Chondrocyte (in vitro differentiated cells): ENCODE measurements around the gene CNPY1. TPM values are rescaled to one million over a fixed set of nuclear protein-coding genes. Genes with fewer than 3 reads are reported as not detected.

Source experiments
- DNase-seq: peaks from one replicate; pipeline ENCODE4 v3.0.0; 2021; ENCODE audit warnings: mixed read lengths, low spot score
- H3K27ac Mint-ChIP-seq: one replicate; pipeline ENCODE4 v1.8.0; 2021; ENCODE audit warnings: mild to moderate bottlenecking, moderate library complexity, mixed read lengths; ENCODE audit not compliant: unreplicated experiment
- H3K27me3 Mint-ChIP-seq: 2 replicates; pipeline ENCODE4 v1.8.0; 2021; ENCODE audit warnings: low read depth, mixed read lengths
- H3K36me3 Mint-ChIP-seq: 2 replicates; pipeline ENCODE4 v1.8.0; 2021; ENCODE audit warnings: low read depth, mixed read lengths
- H3K4me1 Mint-ChIP-seq: 2 replicates; pipeline ENCODE4 v1.8.0; 2021; ENCODE audit warnings: low read depth, mild to moderate bottlenecking, mixed read lengths
- H3K4me3 Mint-ChIP-seq: one replicate; pipeline ENCODE4 v1.8.0; 2021; ENCODE audit warnings: mild to moderate bottlenecking, moderate library complexity, mixed read lengths; ENCODE audit not compliant: unreplicated experiment
- H3K9me3 Mint-ChIP-seq: 2 replicates; pipeline ENCODE4 v1.8.0; 2021; ENCODE audit warnings: low read depth, mixed read lengths
- total RNA-seq: library from RNA; stranded (reverse); gene quantifications from 3 replicates; pipeline ENCODE4 v1.2.1, GENCODE V29; 2021
- TF ChIP-seq, protein P1 (sequence below): fragments of 200-600 bp; sonication (generic); IDR thresholded peaks from 2 replicates; pipeline ENCODE4 v1.5.0; 2021; ENCODE audit warnings: antibody characterized with exemption, mild to moderate bottlenecking, moderate library complexity

The CNPY1 gene
- total RNA-seq, 1 donor from 2014 or later: not detected

DNA sequence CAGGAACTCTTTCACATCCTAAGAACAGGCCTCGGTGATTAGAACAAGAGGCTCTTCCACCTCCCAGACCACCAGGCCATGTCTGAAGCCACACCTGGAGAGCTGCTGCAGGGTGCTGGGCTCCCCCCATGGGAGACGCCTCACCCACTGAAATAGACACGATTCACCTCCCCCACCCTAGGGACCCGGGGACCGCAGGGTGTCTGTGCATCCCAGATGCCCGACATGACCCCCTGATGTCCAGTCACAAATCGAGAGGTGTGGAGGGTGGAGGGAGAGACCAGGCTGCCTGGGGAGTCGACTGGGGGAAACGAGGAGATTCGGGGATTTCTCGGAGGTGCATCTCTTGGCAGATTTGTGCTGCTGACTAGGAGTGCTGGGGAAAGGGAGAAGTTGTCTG lies 31.0 kb downstream of the CNPY1 start:
- H3K27me3 Mint-ChIP-seq: peaks cover 69% of the 10 kb centered on the region
- no peaks in the 10 kb centered on the region for H3K36me3 Mint-ChIP-seq
- H3K27ac Mint-ChIP-seq: no peak overlapping the region
- no peak for DNase-seq
- no peak overlapping the region for H3K4me3 Mint-ChIP-seq
- H3K9me3 Mint-ChIP-seq: no peaks in the 10 kb centered on the region
- TF ChIP-seq, protein P1, sequence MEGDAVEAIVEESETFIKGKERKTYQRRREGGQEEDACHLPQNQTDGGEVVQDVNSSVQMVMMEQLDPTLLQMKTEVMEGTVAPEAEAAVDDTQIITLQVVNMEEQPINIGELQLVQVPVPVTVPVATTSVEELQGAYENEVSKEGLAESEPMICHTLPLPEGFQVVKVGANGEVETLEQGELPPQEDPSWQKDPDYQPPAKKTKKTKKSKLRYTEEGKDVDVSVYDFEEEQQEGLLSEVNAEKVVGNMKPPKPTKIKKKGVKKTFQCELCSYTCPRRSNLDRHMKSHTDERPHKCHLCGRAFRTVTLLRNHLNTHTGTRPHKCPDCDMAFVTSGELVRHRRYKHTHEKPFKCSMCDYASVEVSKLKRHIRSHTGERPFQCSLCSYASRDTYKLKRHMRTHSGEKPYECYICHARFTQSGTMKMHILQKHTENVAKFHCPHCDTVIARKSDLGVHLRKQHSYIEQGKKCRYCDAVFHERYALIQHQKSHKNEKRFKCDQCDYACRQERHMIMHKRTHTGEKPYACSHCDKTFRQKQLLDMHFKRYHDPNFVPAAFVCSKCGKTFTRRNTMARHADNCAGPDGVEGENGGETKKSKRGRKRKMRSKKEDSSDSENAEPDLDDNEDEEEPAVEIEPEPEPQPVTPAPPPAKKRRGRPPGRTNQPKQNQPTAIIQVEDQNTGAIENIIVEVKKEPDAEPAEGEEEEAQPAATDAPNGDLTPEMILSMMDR: no peak
- peaks cover 1% of the 10 kb centered on the region for H3K4me1 Mint-ChIP-seq

DNA sequence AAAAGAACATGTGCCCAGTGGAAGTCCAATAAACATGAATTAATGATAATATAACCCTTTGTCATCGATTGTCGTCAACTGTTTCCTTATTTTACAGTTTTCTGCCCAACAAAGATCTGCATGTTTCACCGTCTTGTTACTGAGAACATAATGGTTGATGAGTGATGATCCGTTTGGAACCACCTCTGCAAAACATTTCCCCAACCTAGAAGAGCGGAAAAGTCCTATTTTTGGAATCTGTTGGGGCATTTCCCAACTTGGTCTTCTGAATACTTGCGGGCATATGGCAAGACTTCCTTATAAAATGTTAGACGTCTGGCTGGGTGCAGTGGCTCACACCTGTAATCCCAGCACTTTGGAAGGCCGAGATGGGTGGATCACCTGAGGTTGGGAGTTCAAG lies 32.1 kb downstream of the CNPY1 start:
- H3K36me3 Mint-ChIP-seq: peaks cover 3% of the 10 kb centered on the region
- no peaks in the 10 kb centered on the region for H3K9me3 Mint-ChIP-seq
- DNase-seq: no peak
- no peak overlapping the region for H3K27ac Mint-ChIP-seq
- TF ChIP-seq, protein P1: no peak
- no peak overlapping the region for H3K4me3 Mint-ChIP-seq
- peaks cover 68% of the 10 kb centered on the region for H3K27me3 Mint-ChIP-seq
- H3K4me1 Mint-ChIP-seq: peaks cover 7% of the 10 kb centered on the region

DNA sequence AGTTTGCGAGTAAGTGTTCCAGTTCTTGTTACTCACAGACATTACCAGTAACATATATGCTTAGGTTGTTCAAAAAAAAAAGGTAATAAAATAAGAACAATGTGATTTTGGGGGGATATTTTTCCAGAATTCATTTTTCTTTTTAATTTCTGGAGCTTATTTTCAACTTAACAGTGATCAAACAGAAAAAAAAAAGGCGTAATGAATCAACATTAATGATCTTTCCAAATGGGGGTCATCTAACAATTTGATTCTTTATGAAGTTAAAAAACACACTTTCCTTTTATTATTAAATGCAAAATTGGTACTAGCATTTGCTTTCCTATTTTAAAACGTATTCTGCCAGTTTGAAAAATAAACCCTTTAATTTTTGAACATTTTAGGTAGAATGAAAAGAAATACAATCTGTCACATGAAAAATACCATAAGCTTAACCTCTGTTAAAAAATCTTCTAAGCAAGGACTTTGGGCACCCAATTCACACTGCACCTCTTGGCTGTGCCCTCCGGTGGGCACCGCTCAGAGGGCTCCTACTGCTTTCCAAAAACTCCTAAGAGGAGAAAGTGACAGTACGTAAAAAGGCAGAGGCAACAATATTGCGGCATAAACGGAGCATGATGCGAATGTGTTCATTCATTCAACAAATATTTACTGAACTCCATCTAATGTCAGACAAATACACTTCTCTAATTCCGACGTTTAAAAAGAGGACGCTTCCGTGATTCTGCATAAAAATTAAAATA lies 32.6 kb downstream of the CNPY1 start:
- Mint-ChIP-seq H3K9me3 (no peaks in the 10 kb centered on the region), H3K4me1 (peaks cover 12% of the 10 kb centered on the region), H3K27ac (no peak overlapping the region), H3K27me3 (peaks cover 74% of the 10 kb centered on the region), H3K4me3 (no peak overlapping the region), H3K36me3 (peaks cover 5% of the 10 kb centered on the region)
- TF ChIP-seq, protein P1: no peak
- no peak for DNase-seq

DNA sequence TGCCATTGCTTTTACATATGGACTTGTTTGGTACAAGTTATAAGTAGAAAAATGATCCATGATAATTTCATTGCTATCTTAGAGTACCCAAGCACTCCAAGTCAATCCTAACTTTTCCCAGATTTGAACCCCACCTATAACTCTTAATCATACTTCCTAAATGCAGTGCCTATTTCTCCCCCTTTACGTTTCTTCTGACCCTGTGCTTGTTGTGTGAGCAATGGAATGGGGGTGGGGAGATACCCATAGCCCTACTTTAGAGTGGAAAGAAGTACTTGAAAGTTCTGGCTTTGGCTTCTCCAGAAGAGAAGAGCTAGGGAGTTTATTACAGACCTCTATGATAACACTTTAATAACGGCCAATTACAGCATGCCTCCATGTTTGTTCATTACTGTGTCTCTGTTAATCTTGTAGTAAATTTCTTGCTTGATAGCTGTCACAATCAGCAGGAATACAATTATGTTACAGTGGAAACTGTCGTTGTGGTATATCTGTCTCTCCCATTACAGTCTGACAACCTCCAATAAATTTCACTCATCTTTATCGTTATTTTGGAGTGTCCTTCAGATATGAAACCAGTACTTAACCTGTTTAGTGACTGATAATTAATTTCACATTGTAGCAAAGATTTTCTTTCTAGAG lies 34.0 kb downstream of the CNPY1 start:
- no peaks in the 10 kb centered on the region for H3K9me3 Mint-ChIP-seq
- H3K27me3 Mint-ChIP-seq: peaks cover 73% of the 10 kb centered on the region
- peaks cover 5% of the 10 kb centered on the region for H3K36me3 Mint-ChIP-seq
- TF ChIP-seq, protein P1: no peak
- no peak overlapping the region for H3K27ac Mint-ChIP-seq
- H3K4me3 Mint-ChIP-seq: no peak overlapping the region
- no peak for DNase-seq
- peaks cover 12% of the 10 kb centered on the region for H3K4me1 Mint-ChIP-seq

DNA sequence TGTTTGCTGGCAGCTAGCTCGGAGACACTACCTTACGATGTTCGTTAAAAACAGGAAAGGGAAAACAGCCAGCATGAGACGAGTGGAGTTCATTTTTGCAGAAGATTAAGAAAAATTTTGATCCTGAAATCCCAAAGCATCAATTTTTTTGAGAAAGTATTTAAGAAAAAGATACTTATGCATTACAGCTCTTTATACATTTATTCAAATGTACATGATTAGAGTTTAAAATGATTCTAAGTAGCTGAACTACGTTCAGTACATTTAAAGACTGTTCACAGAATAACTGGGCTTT lies 34.7 kb downstream of the CNPY1 start:
- Mint-ChIP-seq H3K4me1 (peaks cover 16% of the 10 kb centered on the region), H3K27me3 (peaks cover 75% of the 10 kb centered on the region), H3K9me3 (no peaks in the 10 kb centered on the region), H3K27ac (no peak overlapping the region), H3K36me3 (peaks cover 5% of the 10 kb centered on the region), H3K4me3 (no peak overlapping the region)
- TF ChIP-seq, protein P1: no peak
- no peak for DNase-seq
